SK-N-SH (cell line): ENCODE data around the gene IRAK2. TPM values are rescaled to one million over a fixed set of nuclear protein-coding genes. Genes with fewer than 3 reads are reported as not detected.

Experiments used
- CTCF ChIA-PET: fragments of 300-600, 350-600 bp; formaldehyde crosslinking; extraction: SDS; loops from one replicate; lab custom pipeline; 2021; lab: Yijun Ruan, JAX
- POLR2A ChIA-PET: fragments of 350-600 bp; sonication (Branson Sonifier 250); formaldehyde crosslinking; extraction: SDS; loops from one replicate; lab custom pipeline; 2020; ENCODE audit warnings: antibody characterized with exemption, inconsistent platforms; lab: Yijun Ruan, JAX
- DNase-seq: peaks from one replicate; pipeline ENCODE4 v3.0.0; 2012
- H2AFZ ChIP-seq: fragments of 200-600 bp; sonication (generic); 2 replicates; pipeline ENCODE4 v1.8.1; 2016; ENCODE audit warnings: antibody characterized with exemption, mild to moderate bottlenecking, low read depth
- H3F3A ChIP-seq: fragments of 200-600 bp; sonication (generic); replicated peaks from 2 replicates; pipeline ENCODE3; 2016; ENCODE audit warnings: antibody characterized with exemption, mild to moderate bottlenecking; ENCODE audit not compliant: insufficient read depth
- H3K27ac ChIP-seq, 2 experiments: fragments of 200-500 bp in 1 of 2; fragments of 200-600 bp in 1 of 2; sonication (Bioruptor generic) in 1 of 2; sonication (generic), shearing (Covaris generic) in 1 of 2; 2 replicates each; pipeline versions ENCODE4 v1.5.1 to v1.6.1; 2014 to 2016; ENCODE audit warnings: low read depth in 2 of 2, inconsistent platforms in 1 of 2, low read length in 1 of 2, mild to moderate bottlenecking in 1 of 2, mixed read lengths in 1 of 2
- H3K27me3 ChIP-seq: fragments of 200-600 bp; sonication (generic), shearing (Covaris generic); 2 replicates; pipeline ENCODE4 v1.6.1; 2016; ENCODE audit warnings: mixed run types; ENCODE audit not compliant: insufficient read depth
- H3K36me3 ChIP-seq, 2 experiments: fragments of 200-500 bp in 1 of 2; fragments of 200-600 bp in 1 of 2; sonication (Bioruptor generic) in 1 of 2; sonication (generic) in 1 of 2; replicated peaks in 1 of 2; 2 replicates each; pipeline versions ENCODE3 to v1.5.1; 2014 to 2016; ENCODE audit warnings: low read length in 1 of 2, mild to moderate bottlenecking in 1 of 2; ENCODE audit not compliant: insufficient read depth in 2 of 2, control insufficient read depth in 1 of 2
- H3K4me1 ChIP-seq, 2 experiments: fragments of 200-500 bp in 1 of 2; fragments of 200-600 bp in 1 of 2; sonication (Bioruptor generic) in 1 of 2; sonication (generic), shearing (Covaris generic) in 1 of 2; 2 replicates each; pipeline versions ENCODE4 v1.5.1 to v1.6.1; 2014 to 2016; ENCODE audit warnings: low read depth in 1 of 2, low read length in 1 of 2, mixed run types in 1 of 2; ENCODE audit not compliant: insufficient read depth in 2 of 2, control insufficient read depth in 1 of 2
- H3K4me2 ChIP-seq: fragments of 200-600 bp; sonication (generic), shearing (Covaris generic); 2 replicates; pipeline ENCODE4 v1.6.1; 2017; ENCODE audit warnings: mixed run types
- H3K4me3 ChIP-seq, 2 experiments: fragments of 200-500 bp in 1 of 2; fragments of 200-600 bp in 1 of 2; sonication (Bioruptor generic) in 1 of 2; sonication (generic), shearing (Covaris generic) in 1 of 2; 2 replicates each; pipeline versions ENCODE4 v1.5.1 to v1.8.1; 2014 to 2016; ENCODE audit warnings: low read depth in 2 of 2, inconsistent platforms in 1 of 2, low read length in 1 of 2, mild to moderate bottlenecking in 1 of 2, mixed read lengths in 1 of 2, moderate library complexity in 1 of 2
- H3K79me2 ChIP-seq: fragments of 200-600 bp; sonication (generic); 2 replicates; pipeline ENCODE4 v1.8.1; 2017; ENCODE audit warnings: mild to moderate bottlenecking; ENCODE audit not compliant: insufficient read depth
- H3K9ac ChIP-seq: fragments of 200-600 bp; sonication (generic); 2 replicates; pipeline ENCODE4 v1.6.1; 2017; ENCODE audit warnings: mixed run types
- H3K9me2 ChIP-seq: fragments of 200-600 bp; sonication (generic); 2 replicates; pipeline ENCODE4 v1.6.1; 2017; ENCODE audit warnings: mixed run types
- H3K9me3 ChIP-seq: fragments of 200-600 bp; sonication (generic); 2 replicates; pipeline ENCODE4 v1.6.1; 2017; ENCODE audit warnings: mixed run types, mild to moderate bottlenecking, moderate library complexity
- H4K20me1 ChIP-seq: fragments of 200-600 bp; sonication (generic); 2 replicates; pipeline ENCODE4 v1.6.1; 2017; ENCODE audit warnings: mild to moderate bottlenecking, mixed run types; ENCODE audit not compliant: insufficient read depth
- EZH2phosphoT487 ChIP-seq: fragments of 200-600 bp; sonication (generic); IDR thresholded peaks from 2 replicates; pipeline ENCODE4 v1.6.1; 2017; ENCODE audit warnings: low read depth, mixed run types, mild to moderate bottlenecking, antibody characterized with exemption, moderate library complexity, borderline replicate concordance
- FOSL2 ChIP-seq: IDR thresholded peaks from 2 replicates; pipeline ENCODE4 v1.4.0; 2012; ENCODE audit warnings: low read depth, mild to moderate bottlenecking, moderate library complexity, borderline replicate concordance
- FOXJ3 ChIP-seq: sonication (generic); formaldehyde crosslinking; IDR thresholded peaks from 2 replicates; pipeline ENCODE4 v1.5.1; 2020; ENCODE audit warnings: mild to moderate bottlenecking, missing genetic modification reagents
- MXI1 ChIP-seq: IDR thresholded peaks from 2 replicates; pipeline ENCODE4 v1.6.1; 2012; ENCODE audit warnings: mild to moderate bottlenecking, low read depth, low read length, improper control_type of control experiment
- NFIC ChIP-seq: IDR thresholded peaks from 2 replicates; pipeline ENCODE4 v1.4.0; 2012; ENCODE audit warnings: borderline replicate concordance
- POLR2AphosphoS5 ChIP-seq: IDR thresholded peaks from 2 replicates; pipeline ENCODE4 v1.6.1; 2012; ENCODE audit warnings: low read depth, low read length
- RXRA ChIP-seq: IDR thresholded peaks from 2 replicates; pipeline ENCODE4 v1.4.0; 2012; ENCODE audit warnings: low read depth, mild to moderate bottlenecking, borderline replicate concordance
- SMC3 ChIP-seq: IDR thresholded peaks from 2 replicates; pipeline ENCODE4 v1.6.1; 2012; ENCODE audit warnings: low read depth, low read length, improper control_type of control experiment
- TAF1 ChIP-seq: IDR thresholded peaks from 2 replicates; pipeline ENCODE4 v1.6.1; 2012; ENCODE audit warnings: low read depth, mild to moderate bottlenecking, low read length, moderate library complexity, borderline replicate concordance
- TEAD4 ChIP-seq: IDR thresholded peaks from 2 replicates; pipeline ENCODE4 v1.4.0; 2012; ENCODE audit warnings: mild to moderate bottlenecking, borderline replicate concordance; ENCODE audit not compliant: insufficient read depth
- WGBS: methylation state at CpG from one replicate; pipeline ENCODE4 v1.1.6; 2017; ENCODE audit warnings: low lambda C conversion rate; 5-methylcytosine and 5-hydroxymethylcytosine counted together
- polyA plus RNA-seq, 3 experiments: library from polyadenylated mRNA; depleted of rRNA; stranded (reverse); fragments of >200 nt; gene quantifications; 2 replicates each; pipeline ENCODE4 v1.2.3, GENCODE V29; 2012
- TF ChIP-seq, protein P1 (sequence below): IDR thresholded peaks from 2 replicates; pipeline ENCODE4; 2012
- TF ChIP-seq, protein P2 (sequence below): IDR thresholded peaks from 2 replicates; pipeline ENCODE4 v1.4.0; 2012; ENCODE audit warnings: low read depth, borderline replicate concordance
- TF ChIP-seq, protein P3 (sequence below): fragments of 200-600 bp; sonication (generic); IDR thresholded peaks from 2 replicates; pipeline ENCODE4 v1.6.1; 2017; ENCODE audit warnings: antibody characterized with exemption, mild to moderate bottlenecking, moderate library complexity

The IRAK2 gene
- polyA plus RNA-seq, 1 of the 3 experiments (the other 2 are of a cell fraction) = 7.7 TPM

DNA sequence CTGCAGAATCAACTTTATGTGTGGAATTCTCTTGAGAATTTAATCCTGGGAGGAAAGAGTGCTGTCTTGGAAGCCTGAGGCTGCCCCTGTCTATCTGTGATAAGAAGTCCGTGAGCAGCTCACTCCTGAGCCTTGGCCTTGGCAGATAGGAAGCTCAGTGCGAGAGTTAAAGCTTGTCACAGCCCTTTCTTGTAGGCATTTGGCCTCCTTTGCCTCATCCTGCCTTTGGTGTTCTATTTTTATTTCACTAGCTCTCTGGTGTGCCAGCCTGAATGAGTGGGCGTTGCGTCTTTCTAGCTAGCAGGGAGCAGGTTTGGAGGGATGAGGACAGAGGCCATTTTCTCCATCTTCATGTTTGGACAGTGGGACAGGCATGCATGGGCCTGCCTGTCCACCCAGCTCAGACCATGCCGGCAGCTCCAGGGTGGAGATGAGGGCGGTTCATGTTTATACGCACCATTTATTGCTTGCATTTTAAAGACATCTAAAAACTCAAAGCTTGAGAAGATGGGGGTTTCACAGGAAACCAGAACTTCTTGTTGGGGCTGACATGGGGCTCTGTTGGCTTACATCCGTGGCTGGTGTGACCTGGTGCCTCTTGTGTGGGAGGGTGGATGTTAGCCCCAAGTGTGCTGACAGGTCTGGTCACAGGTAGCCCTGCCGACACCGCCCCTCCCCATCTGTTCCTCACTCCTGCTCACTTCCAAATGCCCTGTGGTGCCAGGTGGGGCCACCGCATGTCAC is 29.8 kb downstream of the IRAK2 start:
- TF ChIP-seq NFIC (no peak), TEAD4 (no peak), SMC3 (no peak), FOXJ3 (CRISPR knock-in tag) (no peak), MXI1 (no peak), RXRA (no peak), POLR2AphosphoS5 (no peak), EZH2phosphoT487 (no peak), TAF1 (no peak), FOSL2 (no peak)
- TF ChIP-seq, protein P1, sequence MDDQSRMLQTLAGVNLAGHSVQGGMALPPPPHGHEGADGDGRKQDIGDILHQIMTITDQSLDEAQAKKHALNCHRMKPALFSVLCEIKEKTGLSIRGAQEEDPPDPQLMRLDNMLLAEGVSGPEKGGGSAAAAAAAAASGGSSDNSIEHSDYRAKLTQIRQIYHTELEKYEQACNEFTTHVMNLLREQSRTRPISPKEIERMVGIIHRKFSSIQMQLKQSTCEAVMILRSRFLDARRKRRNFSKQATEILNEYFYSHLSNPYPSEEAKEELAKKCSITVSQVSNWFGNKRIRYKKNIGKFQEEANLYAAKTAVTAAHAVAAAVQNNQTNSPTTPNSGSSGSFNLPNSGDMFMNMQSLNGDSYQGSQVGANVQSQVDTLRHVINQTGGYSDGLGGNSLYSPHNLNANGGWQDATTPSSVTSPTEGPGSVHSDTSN = no peak
- TF ChIP-seq, protein P2, sequence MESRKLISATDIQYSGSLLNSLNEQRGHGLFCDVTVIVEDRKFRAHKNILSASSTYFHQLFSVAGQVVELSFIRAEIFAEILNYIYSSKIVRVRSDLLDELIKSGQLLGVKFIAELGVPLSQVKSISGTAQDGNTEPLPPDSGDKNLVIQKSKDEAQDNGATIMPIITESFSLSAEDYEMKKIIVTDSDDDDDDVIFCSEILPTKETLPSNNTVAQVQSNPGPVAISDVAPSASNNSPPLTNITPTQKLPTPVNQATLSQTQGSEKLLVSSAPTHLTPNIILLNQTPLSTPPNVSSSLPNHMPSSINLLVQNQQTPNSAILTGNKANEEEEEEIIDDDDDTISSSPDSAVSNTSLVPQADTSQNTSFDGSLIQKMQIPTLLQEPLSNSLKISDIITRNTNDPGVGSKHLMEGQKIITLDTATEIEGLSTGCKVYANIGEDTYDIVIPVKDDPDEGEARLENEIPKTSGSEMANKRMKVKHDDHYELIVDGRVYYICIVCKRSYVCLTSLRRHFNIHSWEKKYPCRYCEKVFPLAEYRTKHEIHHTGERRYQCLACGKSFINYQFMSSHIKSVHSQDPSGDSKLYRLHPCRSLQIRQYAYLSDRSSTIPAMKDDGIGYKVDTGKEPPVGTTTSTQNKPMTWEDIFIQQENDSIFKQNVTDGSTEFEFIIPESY = no peak
- TF ChIP-seq, protein P3, sequence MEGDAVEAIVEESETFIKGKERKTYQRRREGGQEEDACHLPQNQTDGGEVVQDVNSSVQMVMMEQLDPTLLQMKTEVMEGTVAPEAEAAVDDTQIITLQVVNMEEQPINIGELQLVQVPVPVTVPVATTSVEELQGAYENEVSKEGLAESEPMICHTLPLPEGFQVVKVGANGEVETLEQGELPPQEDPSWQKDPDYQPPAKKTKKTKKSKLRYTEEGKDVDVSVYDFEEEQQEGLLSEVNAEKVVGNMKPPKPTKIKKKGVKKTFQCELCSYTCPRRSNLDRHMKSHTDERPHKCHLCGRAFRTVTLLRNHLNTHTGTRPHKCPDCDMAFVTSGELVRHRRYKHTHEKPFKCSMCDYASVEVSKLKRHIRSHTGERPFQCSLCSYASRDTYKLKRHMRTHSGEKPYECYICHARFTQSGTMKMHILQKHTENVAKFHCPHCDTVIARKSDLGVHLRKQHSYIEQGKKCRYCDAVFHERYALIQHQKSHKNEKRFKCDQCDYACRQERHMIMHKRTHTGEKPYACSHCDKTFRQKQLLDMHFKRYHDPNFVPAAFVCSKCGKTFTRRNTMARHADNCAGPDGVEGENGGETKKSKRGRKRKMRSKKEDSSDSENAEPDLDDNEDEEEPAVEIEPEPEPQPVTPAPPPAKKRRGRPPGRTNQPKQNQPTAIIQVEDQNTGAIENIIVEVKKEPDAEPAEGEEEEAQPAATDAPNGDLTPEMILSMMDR = no peak
- H3K36me3 ChIP-seq = no peaks in the 10 kb centered on the region
- H3K4me2 ChIP-seq = peak overlapping the region; percentile 74; the same call in 1 of the 2 replicates
- peaks cover 58% of the 10 kb centered on the region for H3F3A ChIP-seq
- peaks cover 13 to 74% of the 10 kb centered on the region in 2 experiments for H3K4me1 ChIP-seq
- no peak overlapping the region for H2AFZ ChIP-seq
- peak overlapping the region; percentile 61; the same call in 1 of the 2 replicates for H3K9ac ChIP-seq
- no peaks in the 10 kb centered on the region for H4K20me1 ChIP-seq
- CTCF ChIA-PET = interaction anchor here (1.6 kb wide), 1 partner anchor 8 kb away, joined by 3 read pairs; no protein-coding TSS in a partner anchor
- POLR2A ChIA-PET = no interaction called here
- peaks cover 39% of the 10 kb centered on the region for H3K79me2 ChIP-seq
- WGBS = 81% methylated on average over 11 of the region's 11 CpGs
- no peaks in the 10 kb centered on the region for H3K9me2 ChIP-seq
- H3K4me3 ChIP-seq = no peak overlapping the region
- H3K27me3 ChIP-seq = no peaks in the 10 kb centered on the region
- no peak for DNase-seq
- no peaks in the 10 kb centered on the region for H3K9me3 ChIP-seq
- peak overlapping the region; percentile 1 to 99; a peak in 3 of 4 replicates for H3K27ac ChIP-seq
